GM18498 (cell line): Measurements from ENCODE around the gene FNBP1L.

Source experiments
- ATAC-seq: cut with Tn5 transposase; IDR thresholded peaks from one replicate; pipeline ENCODE4 v1.9.1; 2021; ENCODE audit warnings: mild to moderate bottlenecking, moderate library complexity; ENCODE audit not compliant: unreplicated experiment

The FNBP1L gene

DNA sequence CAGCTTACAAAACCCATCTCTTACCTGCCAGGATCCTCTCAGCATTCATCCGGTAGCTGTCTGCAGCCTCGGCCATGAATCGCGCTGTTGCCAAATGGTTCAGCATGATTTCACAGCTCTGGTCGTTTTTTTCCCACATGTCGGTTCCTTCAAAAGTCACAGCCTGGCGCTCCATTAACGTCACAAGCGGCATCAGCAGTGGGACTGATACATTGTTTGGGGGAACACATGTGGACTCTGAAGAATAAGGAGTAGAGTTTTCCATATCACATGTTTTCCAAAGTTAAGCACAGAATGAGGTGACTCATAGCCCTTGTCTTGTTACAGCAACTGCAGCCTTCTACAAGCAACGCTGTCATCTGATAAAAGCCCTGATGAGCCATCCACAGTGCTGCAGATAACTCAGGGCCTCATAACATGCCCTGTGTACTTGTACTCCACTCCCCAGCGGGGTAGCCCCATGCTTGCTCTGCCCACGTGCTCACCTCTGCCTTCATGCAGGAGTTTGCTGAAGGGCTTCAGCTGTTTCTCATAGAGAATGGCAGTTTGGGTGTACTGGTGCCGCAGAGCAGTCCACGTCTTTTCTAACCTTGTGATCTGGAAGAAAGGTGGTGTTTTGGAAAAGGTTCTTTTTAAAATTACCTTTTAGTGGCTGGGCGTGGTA is 119.5 kb downstream of the FNBP1L start:
- ATAC-seq: no peak

DNA sequence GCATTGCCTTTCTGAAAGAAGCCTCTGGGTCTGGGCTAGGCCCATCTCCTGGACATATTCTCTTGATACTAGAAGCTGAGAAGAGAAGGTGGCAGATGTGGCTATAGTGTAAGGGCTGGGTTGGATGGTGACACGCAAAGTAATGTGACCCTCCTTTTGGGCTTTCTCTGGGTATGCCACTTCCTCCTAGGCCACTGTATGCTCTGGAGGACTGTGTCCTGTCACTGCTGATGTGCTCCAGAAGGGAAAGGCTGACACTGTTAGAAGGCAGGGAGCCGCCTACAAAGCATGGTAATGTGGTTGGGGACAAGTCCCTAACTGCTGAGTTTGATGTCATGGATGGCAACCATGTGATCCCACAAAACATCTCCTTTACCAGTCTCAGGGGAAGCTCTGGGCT is 121.6 kb downstream of the FNBP1L start:
- no peak for ATAC-seq

DNA sequence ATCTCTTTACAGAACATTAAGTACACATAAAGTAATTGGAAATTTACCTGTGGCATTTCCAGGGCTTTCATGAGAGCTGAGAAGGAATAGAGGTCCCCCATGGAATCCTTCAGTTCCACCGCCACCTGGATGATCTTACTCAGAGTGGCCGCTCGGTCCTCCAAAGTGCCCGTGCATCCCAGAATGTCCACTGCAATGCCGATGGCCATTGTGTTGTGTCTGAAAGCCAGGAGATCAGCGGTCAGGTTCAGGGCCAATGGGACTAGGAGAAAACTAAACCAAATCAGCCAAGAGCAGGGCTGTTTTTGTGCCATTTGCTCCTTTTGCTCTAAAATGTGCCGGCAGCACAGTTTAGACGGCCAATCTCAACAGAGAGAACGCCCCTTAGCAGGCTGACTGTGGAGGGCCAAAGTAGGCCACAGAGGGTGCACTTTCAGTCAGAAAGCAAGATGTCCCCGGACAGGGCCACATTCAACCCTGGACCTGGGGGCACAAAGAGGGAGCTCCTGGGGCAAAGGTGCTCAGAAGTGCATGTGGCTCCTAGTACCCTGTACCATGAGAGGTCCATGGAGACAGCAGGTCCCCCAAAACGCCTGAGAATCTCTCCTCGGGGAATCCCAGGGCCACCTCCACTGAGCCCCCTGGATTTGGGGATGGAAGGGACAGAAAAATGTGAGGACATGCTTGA is 123.8 kb downstream of the FNBP1L start:
- ATAC-seq: no peak

DNA sequence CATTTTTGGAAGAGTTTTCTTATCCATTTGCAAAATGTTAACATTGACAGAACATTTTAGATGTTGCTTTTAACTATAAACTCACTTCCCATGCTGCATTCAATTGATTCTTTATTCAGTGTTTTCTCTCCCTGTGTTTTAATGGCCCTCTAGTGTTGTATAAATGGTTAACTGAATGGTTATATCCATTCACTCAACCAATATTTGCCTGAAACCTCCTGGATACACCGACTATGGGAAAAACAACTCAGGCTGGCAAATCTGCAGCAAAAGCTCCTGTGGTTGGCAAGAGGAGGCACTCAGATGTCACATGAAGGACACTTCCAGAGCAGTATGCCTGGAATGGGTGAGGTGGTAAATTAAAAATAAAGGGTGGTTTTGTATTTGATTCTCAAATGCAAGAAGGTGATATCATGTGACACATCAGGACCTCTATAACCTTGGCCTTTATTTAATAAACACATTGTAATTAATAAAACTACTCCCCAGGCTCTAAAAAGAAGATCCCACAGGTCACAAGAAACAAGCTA is 126.1 kb downstream of the FNBP1L start:
- ATAC-seq: no peak

DNA sequence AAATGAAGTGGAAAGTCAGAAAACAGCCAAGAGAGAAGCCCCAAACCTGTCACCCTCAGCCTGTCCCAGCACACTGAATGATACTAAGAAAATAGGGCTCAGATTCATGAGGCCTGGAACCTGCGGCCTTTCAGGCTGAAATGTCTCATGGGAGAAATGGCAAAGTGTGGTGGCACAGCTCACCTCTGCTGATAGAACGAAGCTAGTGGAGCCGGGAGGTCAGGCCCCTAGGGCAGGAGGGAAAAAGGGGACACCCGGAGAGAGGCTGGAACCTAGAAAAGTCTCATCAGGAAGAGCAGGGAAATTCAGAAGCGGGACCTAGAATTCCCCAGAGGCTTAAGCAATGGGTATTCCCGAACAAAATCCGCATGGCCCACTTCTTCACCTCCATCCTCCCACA is 126.6 kb downstream of the FNBP1L start:
- no peak for ATAC-seq

DNA sequence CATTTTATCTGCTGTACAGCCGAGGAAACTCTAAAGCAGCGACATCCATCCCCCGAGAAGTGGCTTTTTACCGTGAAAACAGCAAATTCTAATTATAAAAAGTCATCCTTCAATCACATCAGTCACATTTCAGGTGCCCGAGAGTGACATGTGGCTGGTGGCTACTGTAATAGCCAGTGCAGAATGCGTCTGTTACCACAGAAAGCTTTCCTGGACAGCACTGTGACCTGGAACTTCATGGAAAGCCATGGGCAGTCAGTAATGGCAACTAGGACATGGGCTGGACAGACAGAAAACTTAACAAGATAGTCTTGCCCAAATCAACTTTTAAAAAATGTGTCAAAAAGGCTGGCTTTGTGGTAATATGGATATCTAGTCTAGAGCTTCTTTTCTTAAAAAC is 127.1 kb downstream of the FNBP1L start:
- no peak for ATAC-seq

DNA sequence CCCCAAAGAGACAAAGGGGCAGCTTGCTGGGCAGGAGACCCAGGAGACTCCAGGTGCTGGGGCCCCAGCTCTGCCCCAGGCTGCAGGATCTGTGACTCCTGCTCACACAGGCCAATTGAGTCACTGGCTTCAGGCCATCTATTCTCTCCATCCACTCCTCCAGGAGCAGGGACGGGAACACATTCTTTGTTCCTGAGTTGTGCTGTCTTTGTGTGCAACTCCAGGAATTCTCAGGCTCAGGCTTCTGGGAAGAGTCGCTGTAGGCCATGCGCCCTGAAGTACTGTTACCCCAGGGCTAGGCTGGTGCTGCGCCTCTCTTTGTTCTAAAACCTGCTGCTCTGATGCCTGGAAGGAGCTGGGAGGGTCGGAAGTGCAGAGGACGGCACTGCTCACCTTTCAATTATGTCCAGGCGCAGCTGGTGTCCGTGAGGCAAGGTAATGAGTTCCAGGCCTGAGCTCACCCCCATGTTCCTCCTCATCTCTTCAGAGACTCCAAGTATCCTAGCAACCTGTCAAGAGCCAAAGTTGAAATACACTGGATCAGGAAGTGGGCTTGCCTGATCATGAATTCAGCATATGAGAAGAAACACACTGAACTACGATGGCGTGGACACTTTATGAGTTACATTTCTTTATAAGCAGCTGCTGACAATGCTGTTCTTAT is 127.8 kb downstream of the FNBP1L start:
- ATAC-seq: no peak

DNA sequence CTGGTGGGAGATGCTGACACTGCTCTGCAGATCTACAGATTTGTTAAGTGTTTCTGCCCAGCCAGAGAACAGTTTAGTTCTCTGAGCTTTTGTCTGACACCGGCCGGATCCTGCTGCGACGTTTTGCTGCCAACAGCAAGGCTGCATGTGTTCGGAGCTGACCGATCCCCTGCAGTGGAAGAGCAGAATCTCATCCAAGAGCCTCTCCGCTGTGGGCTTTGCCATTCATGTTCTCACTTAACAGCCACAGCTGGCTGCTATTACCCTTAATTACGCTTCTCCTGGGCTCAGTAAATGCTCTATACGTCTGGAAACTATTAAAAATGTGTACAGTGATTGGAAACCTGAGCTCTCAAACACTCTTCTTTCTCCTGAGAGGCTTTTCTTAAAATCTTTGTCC is 128.4 kb downstream of the FNBP1L start:
- no peak for ATAC-seq

DNA sequence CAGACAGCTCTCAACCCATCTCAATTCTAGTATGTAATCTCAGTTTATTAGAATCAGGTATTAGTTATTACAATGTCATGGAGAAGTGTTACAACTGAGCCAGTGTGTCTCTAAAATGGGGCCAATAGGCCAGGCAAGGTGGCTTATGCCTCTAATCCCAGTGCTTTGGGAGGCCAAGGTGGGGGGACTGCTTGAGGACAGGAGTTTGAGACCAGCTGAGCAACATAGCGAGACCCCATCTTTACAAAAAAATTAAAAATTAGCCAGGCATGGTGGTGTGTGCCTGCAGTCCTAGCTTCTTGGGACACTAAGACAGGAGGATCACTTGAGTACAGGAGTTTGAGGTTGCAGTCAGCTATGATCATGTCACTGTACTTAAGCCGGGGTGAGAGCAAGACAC is 128.8 kb downstream of the FNBP1L start:
- no peak for ATAC-seq

DNA sequence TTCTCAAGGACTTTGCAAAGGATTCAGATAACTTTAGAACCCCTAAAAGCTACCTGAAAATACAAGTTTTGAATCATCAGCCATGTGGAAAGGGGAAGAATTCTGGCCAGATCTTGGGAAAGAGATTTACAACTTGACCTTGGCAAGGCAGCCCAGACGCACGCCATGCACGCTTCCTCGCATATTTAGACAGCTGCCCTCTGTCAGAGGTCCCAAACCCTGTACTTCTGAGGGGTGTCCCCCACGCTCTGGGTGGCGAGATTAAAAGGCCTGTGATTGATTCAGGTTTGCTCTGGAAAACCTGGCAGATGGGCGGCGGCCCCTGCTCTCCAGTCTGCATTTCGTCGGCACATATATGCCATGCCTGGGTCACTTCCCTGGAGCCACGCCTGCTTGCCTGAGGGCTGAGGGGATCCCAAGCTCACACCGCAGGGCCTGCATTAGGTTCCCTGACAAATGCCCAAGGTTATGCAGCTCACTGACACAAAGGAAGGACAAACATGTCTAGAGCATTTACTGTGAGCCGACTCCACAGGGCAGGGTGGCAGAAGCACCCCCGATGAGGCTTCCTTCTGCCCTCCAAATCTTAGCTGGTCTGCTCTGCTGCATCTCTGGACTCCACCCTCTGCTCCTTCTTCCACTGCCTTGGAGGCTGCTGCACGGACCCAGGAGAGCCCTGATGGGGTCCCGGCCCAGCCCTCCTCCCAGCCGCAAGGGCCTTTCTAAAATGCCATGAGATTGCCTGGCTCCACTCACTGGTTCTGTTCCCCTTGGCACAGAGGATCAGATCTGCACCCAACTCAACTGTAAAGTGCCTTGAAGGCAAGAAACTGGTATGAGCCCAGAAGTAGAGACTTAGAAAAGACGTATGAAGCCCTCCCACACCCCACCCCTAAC is 129.9 kb downstream of the FNBP1L start:
- no peak for ATAC-seq

DNA sequence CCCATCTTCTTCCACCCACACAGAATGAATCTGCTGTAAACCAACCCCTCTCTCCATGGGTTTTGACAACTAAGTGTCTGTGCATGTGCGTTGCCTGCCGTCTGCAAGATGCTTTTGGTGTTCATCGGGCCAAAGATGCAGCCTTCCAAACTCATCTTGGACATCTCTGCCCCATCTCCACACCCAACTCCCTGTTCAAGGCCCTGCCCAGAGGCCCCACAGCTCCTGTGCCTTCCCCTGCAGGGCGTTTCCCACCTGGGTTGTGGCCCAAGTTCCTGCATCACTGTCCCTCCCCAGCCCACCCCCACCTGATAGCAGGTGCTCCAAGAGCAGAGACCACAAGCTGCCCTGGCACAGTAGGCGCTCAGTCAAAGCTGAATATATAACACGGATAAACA is 130.5 kb downstream of the FNBP1L start:
- no peak for ATAC-seq

DNA sequence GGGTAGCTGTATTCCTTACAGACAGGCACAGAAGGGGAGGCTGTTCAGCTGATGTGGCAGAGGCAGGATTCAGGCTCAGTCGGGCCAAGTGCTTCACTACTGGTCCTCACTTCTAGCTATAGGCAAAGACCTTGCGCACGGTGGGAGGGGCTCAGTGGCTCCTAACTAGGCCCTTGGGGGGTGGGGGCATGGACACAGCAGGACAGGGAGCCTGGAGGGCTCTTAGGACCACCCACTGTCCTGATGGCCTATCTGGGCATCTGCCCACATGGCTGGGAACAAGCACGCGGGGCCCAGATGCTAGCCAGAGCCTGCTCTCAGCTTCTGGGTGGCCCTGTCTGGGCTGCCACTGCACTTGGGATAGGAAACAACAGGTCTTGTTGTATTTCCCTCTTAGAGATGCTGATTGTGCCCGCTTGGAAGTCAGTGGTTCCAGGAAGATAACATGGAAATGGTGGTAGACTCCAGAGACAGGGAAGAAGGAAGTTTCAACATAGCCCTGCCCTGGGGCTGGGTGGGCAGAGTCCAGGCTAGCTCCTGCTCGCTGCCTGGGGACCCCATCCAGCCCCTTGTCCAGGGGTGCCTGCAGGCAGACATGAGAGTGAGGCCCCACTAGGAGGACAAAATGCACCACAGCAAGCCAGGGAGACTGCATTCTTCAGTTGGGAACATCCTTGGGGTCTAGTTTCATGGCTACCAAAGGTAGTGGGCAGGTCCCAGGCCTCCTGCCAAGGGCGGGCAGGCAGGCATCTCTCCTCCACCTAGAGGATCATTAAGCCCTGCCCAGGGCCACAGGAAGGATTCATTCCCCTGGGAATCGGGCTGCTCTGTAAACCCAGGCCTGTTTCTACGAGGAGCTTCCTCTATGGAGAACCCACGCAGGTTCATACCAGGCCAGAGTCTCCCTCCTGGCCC is 131.2 kb downstream of the FNBP1L start:
- no peak for ATAC-seq

DNA sequence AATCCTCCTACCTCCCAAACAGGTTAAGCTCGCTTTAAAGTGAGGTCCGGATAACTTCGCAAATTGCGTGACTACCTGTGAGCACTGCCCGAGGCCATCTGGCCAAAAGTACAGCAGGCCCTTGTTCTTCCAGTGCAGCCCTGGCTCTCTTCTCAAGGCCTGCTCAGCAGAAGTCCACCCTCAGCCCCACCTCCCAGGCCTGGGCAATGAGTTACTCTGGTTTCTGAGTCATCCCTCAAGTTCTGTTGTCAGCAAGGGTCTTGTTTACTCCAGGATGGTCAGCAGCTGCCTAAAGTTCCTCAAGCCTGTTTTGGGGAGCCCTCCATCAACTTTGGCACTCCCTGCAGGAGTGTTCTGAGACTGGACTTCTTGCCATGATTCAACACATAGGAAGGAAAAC is 132.0 kb downstream of the FNBP1L start:
- ATAC-seq: no peak

DNA sequence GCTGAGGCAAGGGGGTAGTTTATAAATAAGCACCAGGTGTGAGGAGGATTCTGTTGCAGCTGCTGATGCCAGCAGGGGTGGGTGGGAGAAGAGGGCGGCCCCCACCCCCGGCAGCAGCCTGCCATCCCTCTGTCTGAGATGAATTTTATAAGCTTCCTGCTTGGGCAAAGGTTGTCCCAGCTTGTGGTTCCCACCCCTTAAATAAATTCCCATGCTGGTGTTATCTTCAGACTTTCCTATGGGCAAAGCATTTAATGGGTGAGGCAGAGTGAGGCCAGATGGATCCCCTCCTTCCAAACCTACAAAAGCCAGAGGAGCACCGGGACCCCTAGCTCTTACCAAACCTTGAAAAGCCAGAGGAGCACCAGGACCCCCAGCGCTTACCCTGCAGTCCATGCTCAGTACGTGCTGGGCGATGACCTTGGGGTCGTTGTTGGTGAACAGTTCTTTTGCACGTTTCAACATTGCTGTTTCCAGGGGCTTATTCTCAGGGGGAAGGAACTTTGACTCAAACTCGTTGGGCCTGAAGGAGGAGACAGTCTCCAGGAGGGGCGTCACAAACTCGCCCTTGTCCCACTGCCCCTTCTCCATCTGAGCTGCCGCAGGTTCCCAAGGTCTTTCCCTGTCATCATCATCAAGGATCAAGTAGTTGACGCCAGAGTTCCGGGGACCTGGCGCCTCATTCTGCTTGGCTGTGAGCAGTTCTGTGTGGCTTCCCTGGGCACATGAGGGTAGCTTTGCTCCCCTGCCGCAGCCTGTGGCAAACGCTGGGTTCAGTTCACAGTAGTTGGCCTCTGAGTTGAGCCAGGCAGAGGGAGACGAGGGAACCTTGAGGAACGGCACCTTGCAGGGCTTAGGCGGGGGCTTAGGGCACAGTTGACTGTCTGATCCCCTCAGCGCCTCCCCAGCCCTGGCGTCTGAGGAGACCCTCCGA is 134.3 kb downstream of the FNBP1L start:
- no peak for ATAC-seq

DNA sequence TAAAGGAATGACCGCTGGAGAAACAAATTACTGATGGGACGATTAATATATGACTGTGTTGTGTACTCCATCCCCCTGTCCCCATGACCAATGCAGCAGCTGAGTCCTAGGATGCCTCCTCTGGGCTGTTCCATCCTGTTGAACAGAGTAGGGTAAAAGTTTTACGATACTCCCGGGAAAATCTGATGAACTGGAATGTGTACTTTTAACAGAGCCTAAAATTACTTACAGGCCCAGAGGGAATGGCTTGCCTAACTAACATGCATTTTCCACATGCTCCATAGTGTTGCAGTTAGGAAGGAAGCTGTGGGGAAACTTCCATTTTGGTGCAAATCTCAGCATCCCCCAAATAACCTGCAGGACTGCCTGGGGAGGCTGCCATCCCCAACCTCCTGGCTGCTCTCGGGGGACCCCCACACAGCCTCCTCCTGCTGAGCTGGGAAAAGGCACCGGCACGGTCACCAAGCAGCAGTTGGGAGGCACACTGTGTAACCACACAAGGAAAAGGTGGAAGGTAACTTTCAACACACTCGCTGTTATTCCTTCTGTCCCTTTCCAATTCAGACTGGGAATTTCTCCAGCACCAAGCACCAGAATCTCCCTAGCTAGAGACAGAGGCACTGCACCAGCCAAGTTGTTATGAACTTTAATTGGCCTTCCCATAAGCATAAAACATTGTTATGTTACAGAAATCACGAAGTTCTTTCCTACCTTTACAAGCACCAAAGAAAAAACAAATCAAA is 136.5 kb downstream of the FNBP1L start:
- ATAC-seq: no peak

DNA sequence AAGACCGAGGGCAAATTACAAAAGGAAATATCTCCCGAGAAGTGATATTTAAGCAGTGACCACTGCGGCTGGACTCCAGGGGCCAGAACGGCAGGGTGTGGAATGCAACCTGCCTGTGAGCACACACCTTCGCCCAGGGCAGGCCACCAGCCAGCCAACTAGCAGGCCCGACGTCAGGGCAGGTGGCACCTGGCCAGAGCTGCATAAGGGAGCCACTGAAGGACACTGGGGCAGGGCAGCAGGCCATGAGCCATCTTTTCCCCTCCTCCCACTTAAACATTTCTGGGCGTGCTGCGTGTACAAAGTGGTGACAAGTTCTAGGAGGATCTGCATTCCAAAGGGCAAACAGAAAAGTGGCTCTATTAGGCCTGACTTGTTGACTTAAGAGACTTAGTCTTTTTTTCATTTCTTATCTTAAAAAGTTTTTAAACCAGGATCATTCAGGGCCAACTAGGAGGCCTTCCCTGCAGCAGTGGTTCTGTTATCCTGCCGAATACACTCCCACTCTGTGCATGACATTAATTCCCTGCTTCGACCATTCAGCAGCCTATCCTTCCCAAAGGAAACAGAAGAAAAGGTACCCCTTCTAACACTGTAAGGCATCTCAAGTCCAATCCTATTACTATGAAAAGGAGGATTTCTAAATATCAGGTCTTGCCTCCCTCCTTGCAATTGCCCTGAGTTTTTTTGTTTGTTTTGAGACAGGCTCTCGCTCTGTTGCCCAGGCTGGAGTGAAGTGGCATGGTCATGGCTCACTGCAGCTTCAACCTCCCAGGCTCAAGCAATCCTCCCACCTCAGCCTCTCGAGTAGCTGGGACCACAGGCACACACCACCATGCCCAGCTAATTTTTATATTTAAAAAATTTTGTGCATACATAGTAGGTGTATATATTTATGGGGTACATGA is 137.4 kb downstream of the FNBP1L start:
- no peak for ATAC-seq

DNA sequence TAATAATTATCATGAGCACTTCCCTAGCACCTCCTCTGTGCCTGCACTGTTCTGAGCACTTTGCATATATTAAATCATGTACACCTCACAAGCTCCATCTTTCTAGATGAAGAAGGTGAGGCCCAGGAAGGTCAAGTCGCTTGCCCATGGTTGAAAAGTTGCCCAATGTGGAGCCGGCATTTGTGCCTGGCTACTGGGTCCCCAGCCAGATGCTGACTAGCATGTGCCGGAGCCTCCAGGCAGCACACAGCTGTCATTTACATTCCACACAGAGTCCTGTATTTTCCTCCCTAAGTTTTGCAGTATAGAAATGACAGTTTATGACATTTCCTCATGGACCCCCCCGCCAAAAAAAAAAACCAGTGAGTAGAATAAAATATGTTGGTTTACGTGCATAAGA is 139.4 kb downstream of the FNBP1L start:
- no peak for ATAC-seq
